Upper lobe of left lung (tissue), 6 donors: ENCODE measurements around the gene PIH1D1. TPM values are rescaled to one million over a fixed set of nuclear protein-coding genes. Genes with fewer than 3 reads are reported as not detected.

Experiments used
- ATAC-seq, 2 donors: fragments of 200-7000 bp; cut with Tn5 transposase; one replicate each; pipeline ENCODE4 v1.9.1; 2022; ENCODE audit warnings: mild to moderate bottlenecking in 2 of 2, moderate library complexity in 2 of 2; ENCODE audit not compliant: low FRiP score in 2 of 2
- DNase-seq, 2 donors: peaks; one replicate each; pipeline ENCODE4 v3.0.0-alpha.2; 2019 to 2020
- H3K27ac ChIP-seq, 4 donors: fragments of 200-600 bp; sonication (generic); one replicate each; pipeline ENCODE4 v1.5.1; 2016 to 2019
- H3K27me3 ChIP-seq, 4 donors: fragments of 200-600 bp; sonication (generic); one replicate each; pipeline ENCODE4 v1.5.1; 2017 to 2019
- H3K36me3 ChIP-seq, 4 donors: fragments of 200-600 bp; sonication (generic); one replicate each; pipeline ENCODE4 v1.5.1; 2016 to 2019
- H3K4me1 ChIP-seq, 4 donors: fragments of 200-600 bp; sonication (generic); one replicate each; pipeline ENCODE4 v1.5.1; 2018 to 2019
- H3K4me3 ChIP-seq, 4 donors: fragments of 200-600 bp; sonication (generic); one replicate each; pipeline ENCODE4 v1.5.1; 2017 to 2019; ENCODE audit warnings: mild to moderate bottlenecking in 2 of 4, moderate library complexity in 1 of 4
- H3K9me3 ChIP-seq, 4 donors: fragments of 200-600 bp; sonication (generic); one replicate each; pipeline ENCODE4 v1.5.1; 2018 to 2019
- CTCF ChIP-seq, 6 experiments: fragments of 450-650 bp in 4 of 6; fragments of 200-600 bp in 2 of 6; sonication (generic) in 2 of 6; IDR thresholded peaks; one replicate each; pipeline ENCODE4 v1.5.1; 2016 to 2019; ENCODE audit warnings: antibody characterized with exemption in 6 of 6
- EP300 ChIP-seq, 4 donors: sonication (generic); formaldehyde crosslinking; IDR thresholded peaks; one replicate each; pipeline ENCODE4 v1.5.1; 2017; ENCODE audit warnings: antibody characterized with exemption in 4 of 4, control low read depth in 2 of 4
- POLR2A ChIP-seq, 4 donors: fragments of 450-650 bp; IDR thresholded peaks; one replicate each; pipeline ENCODE4 v1.5.1; 2016 to 2017; ENCODE audit warnings: antibody characterized with exemption in 4 of 4, mild to moderate bottlenecking in 2 of 4
- POLR2AphosphoS5 ChIP-seq, 2 donors: sonication (generic); formaldehyde crosslinking; IDR thresholded peaks; one replicate each; pipeline ENCODE4 v1.5.1; 2017; ENCODE audit warnings: antibody characterized with exemption in 2 of 2
- WGBS, 2 donors: methylation state at CpG; one replicate each; pipeline ENCODE4 v1.1.5; 2017 to 2018; 5-methylcytosine and 5-hydroxymethylcytosine counted together
- total RNA-seq, 6 donors: library from RNA; depleted of rRNA in 4 of 6; stranded (reverse); fragments of >200 nt in 4 of 6; gene quantifications; one replicate each; pipeline versions ENCODE4 v1.1.0 to v1.2.1, GENCODE V29; 2016 to 2021
- donor health status: DM: no; HTN: no; CAD: no; lungs with moderate emphysema.
- donor health status: DM: no; HTN: yes; CAD: no; lungs with severe emphysema.

Gene PIH1D1
- total RNA-seq, 6 donors from 2014 or later: 59.5 to 120 (median 72.8) TPM

- H3K9me3 ChIP-seq: no peaks in the 10 kb centered on the region
- WGBS, 2 donors: 65 to 71% methylated on average over 6 to 7 of the region's 7 CpGs
- no peaks in the 10 kb centered on the region for H3K36me3 ChIP-seq
- H3K4me1 ChIP-seq: peaks cover 0 to 6% (median 2%) of the 10 kb centered on the region in 4 donors
- TF ChIP-seq CTCF (IDR thresholded peaks at IDR 0.05): no peak
- no peak for TF ChIP-seq EP300 (IDR thresholded peaks at IDR 0.05)
- no peak for TF ChIP-seq POLR2A (IDR thresholded peaks at IDR 0.05)
- TF ChIP-seq POLR2AphosphoS5 (IDR thresholded peaks at IDR 0.05): no peak
- no peaks in the 10 kb centered on the region for H3K27me3 ChIP-seq
- no peak overlapping the region for H3K4me3 ChIP-seq
- DNase-seq: no peak
- H3K27ac ChIP-seq: no peak overlapping the region
- ATAC-seq: no peak
These were observed 44.5 kb downstream of the PIH1D1 start for GRCh38 chr19:49407079-49407478.

GRCh38 chr19:49403404-49404187, 48.0 kb downstream of the PIH1D1 start:
- Histone ChIP-seq H3K36me3 (no peaks in the 10 kb centered on the region), H3K9me3 (no peaks in the 10 kb centered on the region), H3K27ac (no peak overlapping the region), H3K4me1 (no peaks in the 10 kb centered on the region), H3K4me3 (no peak overlapping the region), H3K27me3 (no peaks in the 10 kb centered on the region)
- no peak for DNase-seq
- TF ChIP-seq POLR2A (IDR thresholded peaks at IDR 0.05) (no peak), POLR2AphosphoS5 (IDR thresholded peaks at IDR 0.05) (no peak), EP300 (IDR thresholded peaks at IDR 0.05) (no peak), CTCF (IDR thresholded peaks at IDR 0.05) (no peak)
- 56 to 58% methylated on average over 6 to 7 of the region's 7 CpGs for WGBS, 2 donors
- no peak for ATAC-seq

- Histone ChIP-seq H3K36me3 (no peaks in the 10 kb centered on the region), H3K27ac (no peak overlapping the region), H3K27me3 (no peaks in the 10 kb centered on the region), H3K9me3 (no peaks in the 10 kb centered on the region), H3K4me3 (no peak overlapping the region), H3K4me1 (peaks cover 0 to 1% (median 0%) of the 10 kb centered on the region in 4 donors)
- DNase-seq (peak in 1 of 2 donors; percentile 69), ATAC-seq (no peak)
- TF ChIP-seq POLR2A (IDR thresholded peaks at IDR 0.05) (no peak), EP300 (IDR thresholded peaks at IDR 0.05) (no peak), POLR2AphosphoS5 (IDR thresholded peaks at IDR 0.05) (no peak), CTCF (IDR thresholded peaks at IDR 0.05) (no peak)
- whole genome bisulfite sequencing, 2 donors: 77 to 85% methylated on average over 6 of the region's 6 CpGs
These were observed 51.6 kb downstream of the PIH1D1 start for GRCh38 chr19:49400029-49400428.

- DNase-seq (no peak), ATAC-seq (no peak)
- H3K4me1 ChIP-seq: peaks cover 0 to 4% (median 0%) of the 10 kb centered on the region in 4 donors
- no peaks in the 10 kb centered on the region for H3K9me3 ChIP-seq
- no peak overlapping the region for H3K27ac ChIP-seq
- no peak overlapping the region for H3K4me3 ChIP-seq
- no peaks in the 10 kb centered on the region for H3K27me3 ChIP-seq
- no peaks in the 10 kb centered on the region for H3K36me3 ChIP-seq
- 85% methylated on average over 6 of the region's 6 CpGs for WGBS, 2 donors
- TF ChIP-seq POLR2AphosphoS5 (IDR thresholded peaks at IDR 0.05): no peak
- no peak for TF ChIP-seq CTCF (IDR thresholded peaks at IDR 0.05)
- TF ChIP-seq POLR2A (IDR thresholded peaks at IDR 0.05): no peak
- TF ChIP-seq EP300 (IDR thresholded peaks at IDR 0.05): no peak
These were observed 52.7 kb downstream of the PIH1D1 start for GRCh38 chr19:49398931-49399330.
